ENCODE measurements around the gene MGAT3.

GRCh38 chr22:39501644-39502108, 44.9 kb downstream of the MGAT3 start:
- TF ChIP-seq CTCF (IDR thresholded peaks at IDR 0.05; ENCODE audit: poor library complexity): no peak
- no peak for TF ChIP-seq EZH2phosphoT487 (IDR thresholded peaks at IDR 0.05; ENCODE audit: low read depth, severe bottlenecking, unreplicated experiment)
